Measurements from ENCODE around the gene U2AF1L4.

- no peak for TF ChIP-seq POLR2A (IDR thresholded peaks at IDR 0.05; ENCODE audit: low read length)
- no peak for TF ChIP-seq GATA1 (IDR thresholded peaks at IDR 0.05; ENCODE audit: low read depth, low read length)
Measured at GRCh38 chr19:35750167-35750566, 4.9 kb upstream of the U2AF1L4 start.
